Epithelial cell of proximal tubule (primary cell): ENCODE data around the gene IRS1. TPM values are rescaled to one million over a fixed set of nuclear protein-coding genes. Genes with fewer than 3 reads are reported as not detected.

Experiments
- DNase-seq: peaks from one replicate; pipeline ENCODE4 v3.0.0-alpha.2; 2011; ENCODE audit warnings: low read depth
- H3K4me3 ChIP-seq: 2 replicates; pipeline ENCODE4 v1.5.1; 2011; ENCODE audit warnings: low read depth, mild to moderate bottlenecking, low read length
- total RNA-seq: library from RNA; depleted of rRNA; stranded (reverse); fragments of >200 nt; gene quantifications from 2 replicates; pipeline ENCODE4 v1.2.3, GENCODE V29; 2015
- TF ChIP-seq, protein P1 (sequence below): conservative IDR thresholded peaks from 2 replicates; pipeline ENCODE4 v1.5.1; 2012; ENCODE audit warnings: low read depth, mild to moderate bottlenecking, low read length

The IRS1 gene
- total RNA-seq, 1 donor from 2014 or later: 13.0 TPM

DNA sequence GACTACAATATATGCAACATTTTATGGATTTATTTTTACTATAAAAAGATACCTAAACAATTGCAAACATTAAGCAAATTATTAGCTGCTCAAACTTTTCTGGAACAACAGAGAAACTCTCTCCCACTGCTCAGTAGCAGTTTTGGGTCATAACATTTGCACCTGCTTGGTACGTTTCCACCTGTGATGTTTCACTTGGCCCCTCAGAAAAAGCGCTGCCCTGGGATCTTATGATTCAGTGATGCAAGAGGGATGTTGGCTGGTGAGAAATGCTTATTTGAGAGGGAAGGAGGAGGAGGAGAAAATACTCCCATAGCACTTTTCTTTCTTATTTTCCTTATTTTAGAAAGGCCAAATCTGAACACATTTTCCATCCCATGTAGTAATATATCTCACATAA lies 9.2 kb downstream of the IRS1 start:
- DNase-seq: no peak
- TF ChIP-seq, protein P1, sequence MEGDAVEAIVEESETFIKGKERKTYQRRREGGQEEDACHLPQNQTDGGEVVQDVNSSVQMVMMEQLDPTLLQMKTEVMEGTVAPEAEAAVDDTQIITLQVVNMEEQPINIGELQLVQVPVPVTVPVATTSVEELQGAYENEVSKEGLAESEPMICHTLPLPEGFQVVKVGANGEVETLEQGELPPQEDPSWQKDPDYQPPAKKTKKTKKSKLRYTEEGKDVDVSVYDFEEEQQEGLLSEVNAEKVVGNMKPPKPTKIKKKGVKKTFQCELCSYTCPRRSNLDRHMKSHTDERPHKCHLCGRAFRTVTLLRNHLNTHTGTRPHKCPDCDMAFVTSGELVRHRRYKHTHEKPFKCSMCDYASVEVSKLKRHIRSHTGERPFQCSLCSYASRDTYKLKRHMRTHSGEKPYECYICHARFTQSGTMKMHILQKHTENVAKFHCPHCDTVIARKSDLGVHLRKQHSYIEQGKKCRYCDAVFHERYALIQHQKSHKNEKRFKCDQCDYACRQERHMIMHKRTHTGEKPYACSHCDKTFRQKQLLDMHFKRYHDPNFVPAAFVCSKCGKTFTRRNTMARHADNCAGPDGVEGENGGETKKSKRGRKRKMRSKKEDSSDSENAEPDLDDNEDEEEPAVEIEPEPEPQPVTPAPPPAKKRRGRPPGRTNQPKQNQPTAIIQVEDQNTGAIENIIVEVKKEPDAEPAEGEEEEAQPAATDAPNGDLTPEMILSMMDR: no peak
- H3K4me3 ChIP-seq: no peak overlapping the region

DNA sequence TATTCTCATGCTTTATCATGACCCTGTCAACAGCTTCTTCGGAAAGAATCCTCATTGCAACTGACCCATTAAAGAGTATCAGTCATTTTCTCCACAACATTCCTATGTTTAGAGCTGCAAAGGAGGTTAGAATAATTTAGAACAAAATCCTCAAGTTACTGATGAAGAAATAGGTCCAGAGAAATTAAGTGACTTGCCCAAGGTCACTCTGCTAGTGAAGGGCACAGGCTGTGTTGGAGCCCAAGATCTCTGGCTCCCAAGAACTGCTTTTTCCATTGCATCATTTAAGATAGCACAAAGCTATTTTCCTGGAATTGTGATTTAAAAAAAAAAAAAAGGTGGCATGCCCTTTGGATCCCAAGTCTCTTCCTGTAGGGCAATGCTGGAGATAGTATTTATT lies 9.6 kb downstream of the IRS1 start:
- no peak for DNase-seq
- TF ChIP-seq, protein P1: no peak
- H3K4me3 ChIP-seq: no peak overlapping the region

DNA sequence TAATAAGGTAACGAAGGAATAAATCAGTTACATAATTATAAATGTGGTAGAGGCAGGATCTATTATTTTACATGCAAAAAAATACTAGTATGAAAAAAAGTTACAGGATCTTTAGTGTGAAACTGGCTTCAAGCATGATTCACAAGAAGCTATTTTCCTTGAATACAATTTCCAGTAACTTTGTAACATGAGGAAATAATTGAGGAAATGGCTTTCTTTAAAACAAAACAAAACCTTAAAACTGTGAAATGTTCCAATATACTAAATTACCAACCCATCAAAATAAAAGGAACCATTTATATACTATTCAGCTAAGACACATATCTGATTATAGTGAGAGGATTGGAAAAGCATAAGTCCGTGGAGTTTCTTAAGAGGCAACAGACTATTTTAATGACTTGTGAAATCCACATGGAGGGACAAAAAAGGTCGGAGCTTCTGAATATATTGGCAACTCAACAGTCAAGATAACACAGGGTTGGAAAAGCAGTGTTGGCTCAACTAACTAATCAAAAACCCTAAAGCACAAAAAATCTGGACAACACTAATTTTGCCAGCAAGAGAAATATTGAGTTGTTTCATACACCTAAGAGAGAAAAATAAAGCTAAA lies 10.6 kb downstream of the IRS1 start:
- H3K4me3 ChIP-seq: no peak overlapping the region

DNA sequence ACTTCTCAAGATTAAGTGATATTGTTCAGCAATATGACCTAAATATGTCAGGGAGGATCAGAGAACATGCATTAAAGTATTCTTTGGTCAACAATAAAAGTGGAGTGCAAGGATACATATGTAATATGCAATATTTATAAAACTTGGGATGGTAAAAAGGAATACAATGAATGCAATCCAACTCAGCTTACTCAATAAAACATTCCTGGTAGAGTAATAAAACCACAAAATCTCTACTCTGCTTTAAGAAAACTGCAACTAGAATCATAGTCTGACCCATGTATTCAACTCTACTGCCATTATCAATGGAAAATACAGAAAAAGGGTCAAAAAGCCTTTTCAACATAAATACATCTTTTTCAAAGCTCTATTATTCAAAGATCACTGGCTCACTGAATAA lies 11.6 kb downstream of the IRS1 start:
- TF ChIP-seq, protein P1: no peak
- no peak overlapping the region for H3K4me3 ChIP-seq
- DNase-seq: no peak

More for the DNA sequence above, 10.6 kb downstream of the IRS1 start:
- DNase-seq: no peak
- TF ChIP-seq, protein P1: no peak

DNA sequence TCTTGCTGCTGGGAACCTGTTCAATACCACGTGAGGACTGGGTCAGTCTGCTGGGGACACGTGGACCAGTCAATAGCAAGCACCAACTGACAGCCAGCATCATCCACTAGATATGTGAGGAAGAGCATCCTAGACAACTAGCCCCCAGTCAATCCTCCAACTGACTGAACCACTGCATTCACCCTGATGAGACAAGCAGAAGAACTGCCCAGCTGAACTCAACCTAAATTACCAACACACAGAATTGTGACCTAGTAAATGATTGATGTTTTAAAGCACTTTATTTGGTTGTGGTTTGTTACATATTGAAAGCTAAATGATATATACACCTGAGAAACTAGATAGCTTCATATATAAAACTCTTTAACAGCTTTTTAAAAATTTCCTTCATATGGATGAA lies 15.7 kb downstream of the IRS1 start:
- no peak overlapping the region for H3K4me3 ChIP-seq
- no peak for DNase-seq
- TF ChIP-seq, protein P1: no peak

DNA sequence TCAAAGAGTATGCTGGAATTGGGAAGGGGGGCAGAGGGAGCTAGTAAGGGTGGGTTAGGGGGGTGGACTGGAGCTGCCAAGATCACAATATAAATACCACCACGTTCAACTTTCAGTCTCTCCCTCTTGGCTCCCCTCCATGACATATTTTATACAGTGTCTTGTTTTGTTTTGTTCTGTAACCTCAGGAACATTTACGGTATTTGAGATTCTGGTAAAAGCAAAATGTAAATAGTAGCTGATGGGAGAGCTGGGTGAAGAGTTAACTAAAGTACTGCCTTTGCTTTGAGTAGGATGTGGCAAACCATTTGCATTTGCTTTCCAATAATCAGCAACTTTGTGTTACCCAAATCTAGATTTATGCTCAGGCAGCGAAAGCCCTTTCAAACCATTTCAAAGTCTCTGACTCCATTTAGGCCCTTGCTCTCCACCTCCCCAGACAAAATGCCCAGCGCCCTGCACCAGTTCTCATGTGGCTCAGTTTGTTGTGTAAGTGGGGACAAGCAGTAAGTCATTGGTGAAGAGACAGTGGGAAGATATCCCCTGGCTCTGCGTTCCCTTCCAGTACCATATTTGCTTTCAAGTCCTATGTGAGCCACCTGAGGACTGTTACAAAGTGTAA lies 17.4 kb downstream of the IRS1 start:
- TF ChIP-seq, protein P1: no peak
- no peak overlapping the region for H3K4me3 ChIP-seq
- DNase-seq: no peak

DNA sequence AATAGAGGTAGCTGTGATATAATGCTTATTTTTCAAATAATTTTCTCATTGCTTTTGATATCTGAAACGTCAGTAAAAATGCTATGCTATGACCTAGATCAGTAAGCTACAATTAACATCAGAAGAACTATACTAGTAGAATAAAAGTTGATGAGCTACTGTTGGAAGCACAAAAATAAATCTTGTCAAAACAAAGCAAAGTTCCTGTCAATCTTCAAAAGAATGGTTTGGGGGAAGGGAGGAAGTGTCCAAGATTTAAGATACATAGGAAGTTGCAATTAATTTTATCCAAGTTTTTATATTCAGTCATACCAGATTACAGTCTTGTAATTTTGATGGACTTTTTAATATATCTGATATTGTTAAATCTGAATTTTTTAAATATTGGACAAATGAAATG lies 19.2 kb downstream of the IRS1 start:
- H3K4me3 ChIP-seq: no peak overlapping the region
- TF ChIP-seq, protein P1: no peak
- no peak for DNase-seq
